AG04450 (cell line): Measurements from ENCODE around the gene RAC2. TPM values are rescaled to one million over a fixed set of nuclear protein-coding genes. Genes with fewer than 3 reads are reported as not detected.

Experiments used
- CTCF ChIA-PET: fragments of 300-600, 350-600 bp; formaldehyde crosslinking; extraction: SDS; loops from one replicate; lab custom pipeline; 2022; ENCODE audit warnings: antibody characterized with exemption, inconsistent platforms; lab: Charles Lee
- POLR2A ChIA-PET: fragments of 350-600 bp; formaldehyde crosslinking; extraction: SDS; loops from one replicate; lab custom pipeline; 2021; ENCODE audit warnings: antibody characterized with exemption, inconsistent platforms; lab: Yijun Ruan, JAX
- DNase-seq: peaks from one replicate; pipeline ENCODE4 v3.0.0-alpha.2; 2011; ENCODE audit warnings: low read depth, low spot score
- H3K27ac ChIP-seq: one replicate; pipeline ENCODE4 v1.5.1; 2012; ENCODE audit warnings: low read depth, low read length, control low read depth
- H3K27me3 ChIP-seq: one replicate; pipeline ENCODE4 v1.6.0; 2012; ENCODE audit warnings: low read length; ENCODE audit not compliant: control insufficient read depth, insufficient read depth
- H3K4me3 ChIP-seq: 2 replicates; pipeline ENCODE4 v1.5.1; 2011; ENCODE audit warnings: mild to moderate bottlenecking, low read depth, low read length, control low read depth
- H3K9me3 ChIP-seq: 2 replicates; pipeline ENCODE4 v1.5.1; 2012; ENCODE audit warnings: low read length; ENCODE audit not compliant: control insufficient read depth, insufficient read depth
- CTCF ChIP-seq: IDR thresholded peaks from 2 replicates; pipeline ENCODE4 v1.5.1; 2011; ENCODE audit warnings: low read depth, low read length, control low read depth, inconsistent platforms
- polyA plus RNA-seq: library from polyadenylated mRNA; depleted of rRNA; stranded (reverse); fragments of >200 nt; gene quantifications from 2 replicates; pipeline ENCODE4 v1.2.3, GENCODE V29; 2011

Gene RAC2
- polyA plus RNA-seq, 1 experiment, result 25.0 TPM

- H3K9me3 ChIP-seq, result no peaks in the 10 kb centered on the region
- no peak overlapping the region for H3K4me3 ChIP-seq
- H3K27ac ChIP-seq, result no peak overlapping the region
- TF ChIP-seq CTCF, result no peak
- ChIA-PET CTCF (no interaction called here), POLR2A (no interaction called here)
- no peak for DNase-seq
- no peaks in the 10 kb centered on the region for H3K27me3 ChIP-seq
These were observed 61.7 kb downstream of the RAC2 start for GRCh38 chr22:37182101-37182948.

- no peaks in the 10 kb centered on the region for H3K27me3 ChIP-seq
- POLR2A ChIA-PET, result no interaction called here
- no peak for DNase-seq
- H3K4me3 ChIP-seq, result no peak overlapping the region
- CTCF ChIA-PET, result no interaction called here
- no peak for TF ChIP-seq CTCF
- no peak overlapping the region for H3K27ac ChIP-seq
- no peaks in the 10 kb centered on the region for H3K9me3 ChIP-seq
These were observed 62.4 kb downstream of the RAC2 start for GRCh38 chr22:37181681-37182080.

GRCh38 chr22:37180531-37181231 lies 63.4 kb downstream of the RAC2 start:
- Histone ChIP-seq H3K4me3 (no peak overlapping the region), H3K9me3 (no peaks in the 10 kb centered on the region), H3K27ac (no peak overlapping the region), H3K27me3 (no peaks in the 10 kb centered on the region)
- CTCF ChIA-PET, result no interaction called here
- POLR2A ChIA-PET, result no interaction called here
- TF ChIP-seq CTCF, result no peak
- DNase-seq, result no peak

GRCh38 chr22:37179622-37180420 lies 64.2 kb downstream of the RAC2 start:
- POLR2A ChIA-PET, result no interaction called here
- H3K4me3 ChIP-seq, result no peak overlapping the region
- H3K27me3 ChIP-seq, result peaks cover 4% of the 10 kb centered on the region
- H3K27ac ChIP-seq, result no peak overlapping the region
- CTCF ChIA-PET, result interaction anchor here (2.5 kb wide), 1 partner anchor 19 kb away, joined by 8 read pairs; no protein-coding TSS in a partner anchor
- TF ChIP-seq CTCF, result no peak
- no peaks in the 10 kb centered on the region for H3K9me3 ChIP-seq
- DNase-seq, result no peak
